H9 (cell line): ENCODE measurements around the gene ZNF585A. TPM values are rescaled to one million over a fixed set of nuclear protein-coding genes. Genes with fewer than 3 reads are reported as not detected.

Experiments
- DNase-seq: peaks from one replicate; pipeline ENCODE4 v3.0.0-alpha.2; 2017
- H2AFZ ChIP-seq: one replicate; pipeline ENCODE4 v1.6.1; 2013; ENCODE audit warnings: mild to moderate bottlenecking, low read length, control low read depth, moderate library complexity
- H2AK5ac ChIP-seq: 2 replicates; pipeline ENCODE4 v1.6.1; 2013; ENCODE audit warnings: low read length, control low read depth, mixed read lengths; ENCODE audit not compliant: insufficient read length
- H2BK120ac ChIP-seq: one replicate; pipeline ENCODE4 v1.6.1; 2013; ENCODE audit warnings: low read depth, mild to moderate bottlenecking, low read length, control low read depth, inconsistent platforms; ENCODE audit not compliant: poor library complexity, severe bottlenecking
- H2BK12ac ChIP-seq: 2 replicates; pipeline ENCODE4 v1.6.1; 2013; ENCODE audit warnings: low read length, control low read depth, mixed read lengths, low read depth; ENCODE audit not compliant: insufficient read length
- H2BK15ac ChIP-seq: 2 replicates; pipeline ENCODE4 v1.6.1; 2013; ENCODE audit warnings: low read depth, low read length, control low read depth
- H2BK20ac ChIP-seq: one replicate; pipeline ENCODE4 v1.6.1; 2013; ENCODE audit warnings: low read depth, mild to moderate bottlenecking, low read length, control low read depth, inconsistent platforms; ENCODE audit not compliant: poor library complexity, severe bottlenecking
- H2BK5ac ChIP-seq: 2 replicates; pipeline ENCODE4 v1.6.1; 2013; ENCODE audit warnings: low read length, control low read depth, mixed read lengths; ENCODE audit not compliant: insufficient read length
- H3K14ac ChIP-seq: 2 replicates; pipeline ENCODE4 v1.6.1; 2013; ENCODE audit warnings: low read length, control low read depth; ENCODE audit not compliant: insufficient read depth
- H3K18ac ChIP-seq: 2 replicates; pipeline ENCODE4 v1.6.1; 2013; ENCODE audit warnings: low read depth, mild to moderate bottlenecking, mixed read lengths, low read length, control low read depth; ENCODE audit not compliant: insufficient read length
- H3K23ac ChIP-seq: 2 replicates; pipeline ENCODE4 v1.6.1; 2013; ENCODE audit warnings: low read length, control low read depth, mixed read lengths, low read depth; ENCODE audit not compliant: insufficient read length
- H3K23me2 ChIP-seq: 2 replicates; pipeline ENCODE4 v1.6.1; 2013; ENCODE audit warnings: low read depth, mild to moderate bottlenecking, mixed read lengths, low read length, control low read depth; ENCODE audit not compliant: insufficient read length, poor library complexity, severe bottlenecking
- H3K27ac ChIP-seq: 2 replicates; pipeline ENCODE4 v1.5.1; 2013; ENCODE audit warnings: low read length, control low read depth, mixed read lengths, low read depth; ENCODE audit not compliant: insufficient read length
- H3K27me3 ChIP-seq: 2 replicates; pipeline ENCODE4 v1.6.1; 2013; ENCODE audit warnings: low read length, control low read depth, inconsistent platforms; ENCODE audit not compliant: insufficient read depth
- H3K4ac ChIP-seq: 2 replicates; pipeline ENCODE4 v1.6.1; 2013; ENCODE audit warnings: low read depth, mild to moderate bottlenecking, control low read depth, inconsistent platforms, low read length, moderate library complexity
- H3K4me1 ChIP-seq: 2 replicates; pipeline ENCODE4 v1.6.1; 2013; ENCODE audit warnings: low read length, control low read depth, inconsistent platforms; ENCODE audit not compliant: insufficient read depth
- H3K4me2 ChIP-seq: 2 replicates; pipeline ENCODE4 v1.6.1; 2013; ENCODE audit warnings: low read length, control low read depth, mixed read lengths; ENCODE audit not compliant: insufficient read length, insufficient read depth
- H3K56ac ChIP-seq: 2 replicates; pipeline ENCODE4 v1.6.1; 2013; ENCODE audit warnings: low read depth, mild to moderate bottlenecking, mixed read lengths, low read length, control low read depth; ENCODE audit not compliant: insufficient read length
- H3K79me1 ChIP-seq: 2 replicates; pipeline ENCODE4 v1.6.1; 2013; ENCODE audit warnings: low read depth, mild to moderate bottlenecking, moderate library complexity, low read length, control low read depth, inconsistent platforms; ENCODE audit not compliant: insufficient read depth, poor library complexity, severe bottlenecking
- H3K79me2 ChIP-seq: 2 replicates; pipeline ENCODE4 v1.6.1; 2013; ENCODE audit warnings: low read length, control low read depth, inconsistent platforms; ENCODE audit not compliant: insufficient read depth
- H3K9ac ChIP-seq: 2 replicates; pipeline ENCODE4 v1.6.1; 2013; ENCODE audit warnings: low read length, control low read depth, mixed read lengths; ENCODE audit not compliant: insufficient read length; ENCODE audit errors: extremely low read depth
- H3K9me3 ChIP-seq: one replicate; pipeline ENCODE4 v1.6.1; 2013; ENCODE audit warnings: low read depth, low read length, inconsistent platforms; ENCODE audit not compliant: control insufficient read depth
- H3T11ph ChIP-seq: one replicate; pipeline ENCODE4 v1.6.1; 2013; ENCODE audit warnings: mild to moderate bottlenecking, low read length, control low read depth, inconsistent platforms
- H4K20me1 ChIP-seq: one replicate; pipeline ENCODE4 v1.6.1; 2013; ENCODE audit not compliant: control insufficient read depth, insufficient read length, insufficient read depth
- H4K5ac ChIP-seq: 2 replicates; pipeline ENCODE4 v1.6.1; 2013; ENCODE audit warnings: low read depth, mild to moderate bottlenecking, mixed read lengths, low read length, control low read depth; ENCODE audit not compliant: insufficient read length
- H4K8ac ChIP-seq: replicated peaks from 2 replicates; pipeline ENCODE4 v1.6.1; 2013; ENCODE audit warnings: low read length, control low read depth, mixed read lengths, low read depth; ENCODE audit not compliant: insufficient read length
- H4K91ac ChIP-seq: 2 replicates; pipeline ENCODE4 v1.6.1; 2013; ENCODE audit warnings: low read depth, mild to moderate bottlenecking, moderate library complexity, mixed read lengths, low read length, control low read depth; ENCODE audit not compliant: insufficient read length
- H3K27ac Mint-ChIP-seq, 3 experiments: 2 replicates in 2 of 3; 3 replicates in 1 of 3; pipeline ENCODE4 v1.8.0; 2020 to 2021; ENCODE audit warnings: mixed read lengths in 3 of 3, mild to moderate bottlenecking in 1 of 3, moderate library complexity in 1 of 3
- H3K27me3 Mint-ChIP-seq: 2 replicates; pipeline ENCODE4 v1.8.0; 2021; ENCODE audit warnings: low read depth, mild to moderate bottlenecking, moderate library complexity, mixed read lengths
- H3K36me3 Mint-ChIP-seq, 3 experiments: 2 replicates in 2 of 3; 3 replicates in 1 of 3; pipeline ENCODE4 v1.8.0; 2020 to 2021; ENCODE audit warnings: low read depth in 3 of 3, mixed read lengths in 3 of 3; ENCODE audit not compliant: insufficient read depth in 1 of 3
- H3K4me1 Mint-ChIP-seq, 2 experiments: 2 replicates each; pipeline ENCODE4 v1.8.0; 2020; ENCODE audit warnings: mixed read lengths in 2 of 2
- H3K4me3 Mint-ChIP-seq, 2 experiments: 2 replicates in 1 of 2; 3 replicates in 1 of 2; pipeline ENCODE4 v1.8.0; 2020 to 2021; ENCODE audit warnings: mild to moderate bottlenecking in 2 of 2, mixed read lengths in 2 of 2, moderate library complexity in 1 of 2
- H3K9me3 Mint-ChIP-seq, 2 experiments: 2 replicates in 1 of 2; 3 replicates in 1 of 2; pipeline ENCODE4 v1.8.0; 2020; ENCODE audit warnings: mild to moderate bottlenecking in 2 of 2, mixed read lengths in 2 of 2, moderate library complexity in 1 of 2
- CTCF ChIP-seq: fragments of 200-600 bp; sonication (generic); conservative IDR thresholded peaks from 3 replicates; pipeline ENCODE4 v1.8.0; 2021; ENCODE audit warnings: antibody characterized with exemption, mild to moderate bottlenecking
- WGBS: extraction: QIAGEN DNeasy Blood & Tissue Kit; methylation state at CpG from one replicate; pipeline ENCODE4 v1.1.7; 2013; ENCODE audit warnings: missing lambda C conversion rate, low lambda C conversion rate, mixed read lengths; ENCODE audit not compliant: insufficient read length; ENCODE audit errors: extremely low coverage; 5-methylcytosine and 5-hydroxymethylcytosine counted together
- total RNA-seq: library from RNA; stranded (reverse); gene quantifications from 2 replicates; pipeline ENCODE4 v1.2.1, GENCODE V29; 2021

Gene ZNF585A
- total RNA-seq, 1 experiment from 2014 or later, result 18.3 TPM

DNA sequence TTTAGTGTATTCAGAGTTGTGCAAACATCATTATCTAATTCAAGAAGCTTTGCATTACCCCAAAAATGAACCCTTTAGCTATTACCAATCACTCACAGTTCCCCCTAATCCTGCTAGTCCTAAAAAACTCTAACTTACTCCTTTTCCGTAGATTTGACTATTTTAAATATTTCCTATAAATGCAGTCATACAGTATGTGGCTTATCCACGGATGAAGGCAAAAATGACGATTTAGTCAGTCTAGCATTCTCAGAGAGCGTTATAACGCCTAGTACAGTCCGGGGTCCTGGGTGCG, 44.9 kb upstream of the ZNF585A start:
- no peak overlapping the region for H3K4ac ChIP-seq
- H2BK15ac ChIP-seq, result no peak overlapping the region
- H2BK5ac ChIP-seq, result no peak overlapping the region
- peak overlapping the region; percentile 53 for H3K9ac ChIP-seq
- peaks cover 5 to 33% of the 10 kb centered on the region in 2 experiments for H3K9me3 Mint-ChIP-seq
- no peak overlapping the region for H2AK5ac ChIP-seq
- H3K18ac ChIP-seq, result no peak overlapping the region
- H2BK20ac ChIP-seq, result no peak overlapping the region
- H3K4me2 ChIP-seq, result peak overlapping the region; percentile 93
- no peak for TF ChIP-seq CTCF
- H3K27me3 Mint-ChIP-seq, result no peaks in the 10 kb centered on the region; the same call in 1 of the 2 replicates
- no CpG with 5 or more reads among the region's 7 CpGs for WGBS
- H3K56ac ChIP-seq, result no peak overlapping the region
- H3K9me3 ChIP-seq, result no peaks in the 10 kb centered on the region
- H4K5ac ChIP-seq, result no peak overlapping the region
- no peak overlapping the region for H3K14ac ChIP-seq
- H3K79me2 ChIP-seq, result peaks cover 1% of the 10 kb centered on the region; the same call in 1 of the 2 replicates
- no peak overlapping the region for H3T11ph ChIP-seq
- no peak overlapping the region for H4K8ac ChIP-seq
- no peaks in the 10 kb centered on the region for H3K4me1 ChIP-seq
- no peaks in the 10 kb centered on the region for H3K27me3 ChIP-seq
- no peak overlapping the region; a peak in 1 of 7 replicates for H3K27ac Mint-ChIP-seq
- no peak overlapping the region for H3K23ac ChIP-seq
- H3K27ac ChIP-seq, result no peak overlapping the region
- H3K36me3 Mint-ChIP-seq, result peaks cover under 1 to 29% (median 15%) of the 10 kb centered on the region in 3 experiments
- H3K79me1 ChIP-seq, result no peaks in the 10 kb centered on the region
- no peak overlapping the region for H2BK120ac ChIP-seq
- no peak overlapping the region for H2AFZ ChIP-seq
- H3K4me1 Mint-ChIP-seq, result peaks cover 6 to 9% of the 10 kb centered on the region in 2 experiments
- peaks cover 8% of the 10 kb centered on the region for H3K23me2 ChIP-seq
- H4K91ac ChIP-seq, result no peak overlapping the region
- H2BK12ac ChIP-seq, result no peak overlapping the region
- DNase-seq, result no peak
- no peaks in the 10 kb centered on the region for H4K20me1 ChIP-seq
- H3K4me3 Mint-ChIP-seq, result peak overlapping the region; percentile 84 to 97
